HepG2 (cell line): ENCODE results near the gene IGFN1. TPM values are rescaled to one million over a fixed set of nuclear protein-coding genes. Genes with fewer than 3 reads are reported as not detected.

Experiments used
- DBP ChIP-seq: sonication (generic); formaldehyde crosslinking; IDR thresholded peaks from 2 replicates; pipeline ENCODE4 v1.4.0; 2020; ENCODE audit warnings: missing genetic modification reagents; ENCODE audit errors: not compliant biosample characterization
- GATAD2A ChIP-seq: IDR thresholded peaks from 2 replicates; pipeline ENCODE4 v1.6.1; 2016
- HDAC6 ChIP-seq: fragments of 200-600 bp; sonication (generic); IDR thresholded peaks from 2 replicates; pipeline ENCODE4 v1.7.0; 2017; ENCODE audit warnings: mild to moderate bottlenecking, antibody characterized with exemption, low read length, low read depth
- ISL2 ChIP-seq: sonication (generic); formaldehyde crosslinking; IDR thresholded peaks from 2 replicates; pipeline ENCODE4 v1.5.0; 2020; ENCODE audit warnings: missing genetic modification reagents
- JUN ChIP-seq: sonication (generic); formaldehyde crosslinking; IDR thresholded peaks from 2 replicates; pipeline ENCODE4 v1.4.0; 2020; ENCODE audit warnings: mild to moderate bottlenecking, missing genetic modification reagents
- KDM1A ChIP-seq: IDR thresholded peaks from 2 replicates; pipeline ENCODE4 v1.6.1; 2016; ENCODE audit warnings: missing compliant biosample characterization
- MED13 ChIP-seq: sonication (generic); formaldehyde crosslinking; IDR thresholded peaks from 2 replicates; pipeline ENCODE4 v1.5.0; 2020; ENCODE audit warnings: missing genetic modification reagents
- SETDB1 ChIP-seq: sonication (generic); formaldehyde crosslinking; IDR thresholded peaks from 2 replicates; pipeline ENCODE4 v1.5.1; 2020; ENCODE audit warnings: missing genetic modification reagents, mild to moderate bottlenecking, borderline replicate concordance
- TBP ChIP-seq: sonication (generic); formaldehyde crosslinking; IDR thresholded peaks from 2 replicates; pipeline ENCODE4 v1.5.0; 2020; ENCODE audit warnings: missing genetic modification reagents
- ZNF124 ChIP-seq: sonication (generic); formaldehyde crosslinking; IDR thresholded peaks from 2 replicates; pipeline ENCODE4 v1.4.0; 2020; ENCODE audit warnings: missing genetic modification reagents
- ZNF280B ChIP-seq: sonication (generic); formaldehyde crosslinking; IDR thresholded peaks from 2 replicates; pipeline ENCODE4 v1.5.0; 2020; ENCODE audit warnings: missing genetic modification reagents, mild to moderate bottlenecking, borderline replicate concordance
- ZNF589 ChIP-seq: sonication (generic); formaldehyde crosslinking; conservative IDR thresholded peaks from 2 replicates; pipeline ENCODE4 v1.8.0; 2022; ENCODE audit warnings: mild to moderate bottlenecking, moderate library complexity, missing genetic modification reagents
- ZNF619 ChIP-seq: sonication (generic); formaldehyde crosslinking; IDR thresholded peaks from 2 replicates; pipeline ENCODE4 v1.4.0; 2020; ENCODE audit warnings: mild to moderate bottlenecking, missing genetic modification reagents
- ZNF629 ChIP-seq: sonication (generic); formaldehyde crosslinking; conservative IDR thresholded peaks from 2 replicates; pipeline ENCODE4 v1.5.0; 2020; ENCODE audit warnings: missing genetic modification reagents
- ZNF772 ChIP-seq: sonication (generic); formaldehyde crosslinking; IDR thresholded peaks from 2 replicates; pipeline ENCODE4 v1.5.0; 2020; ENCODE audit warnings: mild to moderate bottlenecking, missing genetic modification reagents
- polyA plus RNA-seq, 8 experiments: library from polyadenylated mRNA; depleted of rRNA in 3 of 8; stranded (reverse) in 7 of 8; unstranded in 1 of 8; fragments of >200 nt; fragmentation: Illumina TruSeq in 4 of 8; extraction: Trizol in 4 of 8; gene quantifications; 2 replicates each; pipeline versions ENCODE4 v1.2.1 to v1.2.3, GENCODE V29; 2011 to 2016; ENCODE audit warnings: low read depth in 4 of 8, missing spikeins in 1 of 8, mixed read lengths in 1 of 8; ENCODE audit not compliant: insufficient read depth in 1 of 8
- total RNA-seq, 5 experiments: library from RNA; depleted of rRNA; stranded (reverse); fragments of >200 nt; fragmentation: Illumina TruSeq; extraction: Trizol; gene quantifications; 2 replicates each; pipeline ENCODE4 v1.2.3, GENCODE V29; 2016; ENCODE audit warnings: low read depth in 1 of 5
- TF ChIP-seq, protein P1 (sequence below): IDR thresholded peaks from 2 replicates; pipeline ENCODE4 v1.6.1; 2016; ENCODE audit warnings: missing compliant biosample characterization, missing genetic modification reagents, borderline replicate concordance
- TF ChIP-seq, protein P2 (sequence below): sonication (generic); formaldehyde crosslinking; IDR thresholded peaks from 2 replicates; pipeline ENCODE4 v1.4.0; 2020; ENCODE audit warnings: missing genetic modification reagents
- TF ChIP-seq, protein P3 (sequence below): sonication (generic); formaldehyde crosslinking; IDR thresholded peaks from 2 replicates; pipeline ENCODE4 v1.4.0; 2020; ENCODE audit warnings: mild to moderate bottlenecking, missing genetic modification reagents
- TF ChIP-seq, protein P4 (sequence below): sonication (generic); formaldehyde crosslinking; IDR thresholded peaks from 2 replicates; pipeline ENCODE4 v1.8.1; 2023; ENCODE audit warnings: missing genetic modification reagents, inconsistent platforms, borderline replicate concordance

The IGFN1 gene
- total and polyA plus RNA-seq, 2 of the 13 experiments (the other 11 are each of a cell fraction or from before 2014, with no cell fraction given) = 0.04 to 0.05 TPM

DNA sequence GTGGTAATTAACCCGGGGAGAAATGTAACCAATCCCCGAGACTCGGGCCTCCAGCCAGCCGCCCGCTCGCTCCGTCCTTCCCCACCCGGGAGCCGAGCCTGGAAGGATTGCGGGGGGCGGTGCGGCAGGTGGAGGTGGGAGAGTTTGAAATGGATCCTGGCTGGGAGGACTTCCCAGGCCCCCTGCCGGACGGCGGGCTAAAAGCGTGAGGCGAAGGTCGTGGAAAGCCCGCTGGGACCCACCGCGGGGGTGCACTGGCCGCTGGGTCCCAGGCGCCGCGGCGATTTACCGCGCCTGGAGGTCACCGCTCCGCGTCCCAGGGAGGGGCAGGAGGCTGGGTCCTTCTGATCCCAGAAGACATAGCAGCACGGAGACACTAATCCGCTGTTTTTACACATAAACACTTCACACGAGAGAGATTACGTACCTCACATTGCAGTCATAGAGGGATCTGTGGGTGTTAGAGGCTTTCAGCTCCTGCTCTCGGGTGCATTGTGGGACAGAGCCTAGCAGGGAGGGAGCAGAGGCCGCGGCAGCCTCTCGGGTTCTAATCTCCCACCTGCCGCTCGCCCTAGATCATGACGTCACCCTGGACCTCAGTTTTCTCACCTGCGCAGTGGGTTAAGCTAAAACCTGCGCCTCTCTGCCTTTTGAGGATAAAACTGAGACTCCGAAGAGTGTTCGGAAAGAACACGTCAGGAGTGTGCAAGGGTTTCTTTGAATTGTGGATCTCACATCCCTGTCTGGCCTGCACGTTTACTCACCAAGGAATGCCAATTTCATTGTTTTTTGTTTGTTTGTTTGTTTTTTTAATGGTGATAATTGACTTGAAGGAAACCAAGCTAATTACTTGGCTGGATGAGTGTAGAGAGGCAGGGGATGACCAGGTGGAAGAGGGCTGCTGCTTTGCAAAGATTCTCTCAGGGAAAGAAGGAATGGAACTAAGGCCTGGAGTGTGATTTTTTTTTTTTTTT is 19.3 kb upstream of the IGFN1 start (continued):
- TF ChIP-seq ZNF589 (0 out of 2 replicates have a peak, but pooled peaks have one; percentile 34), ISL2 (CRISPR knock-in tag) (0 out of 2 replicates have a peak, but pooled peaks have one; percentile 14), HDAC6 (no peak), ZNF772 (CRISPR knock-in tag) (peak; percentile 30; the same call in 1 of the 2 replicates), ZNF629 (CRISPR knock-in tag) (peak; percentile 100), GATAD2A (CRISPR knock-in tag) (peak; percentile 32), KDM1A (CRISPR knock-in tag) (peak; percentile 94), MED13 (CRISPR knock-in tag) (0 out of 2 replicates have a peak, but pooled peaks have one; percentile 28), TBP (CRISPR knock-in tag) (no peak), DBP (CRISPR knock-in tag) (peak; percentile 8), ZNF124 (peak; percentile 16; the same call in 1 of the 2 replicates), SETDB1 (CRISPR knock-in tag) (no peak), ZNF619 (CRISPR knock-in tag) (no peak), ZNF280B (CRISPR knock-in tag) (no peak), JUN (peak; percentile 46; the same call in 1 of the 2 replicates)
- TF ChIP-seq, protein P1, sequence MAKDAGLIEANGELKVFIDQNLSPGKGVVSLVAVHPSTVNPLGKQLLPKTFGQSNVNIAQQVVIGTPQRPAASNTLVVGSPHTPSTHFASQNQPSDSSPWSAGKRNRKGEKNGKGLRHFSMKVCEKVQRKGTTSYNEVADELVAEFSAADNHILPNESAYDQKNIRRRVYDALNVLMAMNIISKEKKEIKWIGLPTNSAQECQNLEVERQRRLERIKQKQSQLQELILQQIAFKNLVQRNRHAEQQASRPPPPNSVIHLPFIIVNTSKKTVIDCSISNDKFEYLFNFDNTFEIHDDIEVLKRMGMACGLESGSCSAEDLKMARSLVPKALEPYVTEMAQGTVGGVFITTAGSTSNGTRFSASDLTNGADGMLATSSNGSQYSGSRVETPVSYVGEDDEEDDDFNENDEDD = 0 out of 2 replicates have a peak, but pooled peaks have one; percentile 39
- TF ChIP-seq, protein P2, sequence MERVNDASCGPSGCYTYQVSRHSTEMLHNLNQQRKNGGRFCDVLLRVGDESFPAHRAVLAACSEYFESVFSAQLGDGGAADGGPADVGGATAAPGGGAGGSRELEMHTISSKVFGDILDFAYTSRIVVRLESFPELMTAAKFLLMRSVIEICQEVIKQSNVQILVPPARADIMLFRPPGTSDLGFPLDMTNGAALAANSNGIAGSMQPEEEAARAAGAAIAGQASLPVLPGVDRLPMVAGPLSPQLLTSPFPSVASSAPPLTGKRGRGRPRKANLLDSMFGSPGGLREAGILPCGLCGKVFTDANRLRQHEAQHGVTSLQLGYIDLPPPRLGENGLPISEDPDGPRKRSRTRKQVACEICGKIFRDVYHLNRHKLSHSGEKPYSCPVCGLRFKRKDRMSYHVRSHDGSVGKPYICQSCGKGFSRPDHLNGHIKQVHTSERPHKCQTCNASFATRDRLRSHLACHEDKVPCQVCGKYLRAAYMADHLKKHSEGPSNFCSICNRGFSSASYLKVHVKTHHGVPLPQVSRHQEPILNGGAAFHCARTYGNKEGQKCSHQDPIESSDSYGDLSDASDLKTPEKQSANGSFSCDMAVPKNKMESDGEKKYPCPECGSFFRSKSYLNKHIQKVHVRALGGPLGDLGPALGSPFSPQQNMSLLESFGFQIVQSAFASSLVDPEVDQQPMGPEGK (CRISPR knock-in tag) = peak; percentile 56
- TF ChIP-seq, protein P3, sequence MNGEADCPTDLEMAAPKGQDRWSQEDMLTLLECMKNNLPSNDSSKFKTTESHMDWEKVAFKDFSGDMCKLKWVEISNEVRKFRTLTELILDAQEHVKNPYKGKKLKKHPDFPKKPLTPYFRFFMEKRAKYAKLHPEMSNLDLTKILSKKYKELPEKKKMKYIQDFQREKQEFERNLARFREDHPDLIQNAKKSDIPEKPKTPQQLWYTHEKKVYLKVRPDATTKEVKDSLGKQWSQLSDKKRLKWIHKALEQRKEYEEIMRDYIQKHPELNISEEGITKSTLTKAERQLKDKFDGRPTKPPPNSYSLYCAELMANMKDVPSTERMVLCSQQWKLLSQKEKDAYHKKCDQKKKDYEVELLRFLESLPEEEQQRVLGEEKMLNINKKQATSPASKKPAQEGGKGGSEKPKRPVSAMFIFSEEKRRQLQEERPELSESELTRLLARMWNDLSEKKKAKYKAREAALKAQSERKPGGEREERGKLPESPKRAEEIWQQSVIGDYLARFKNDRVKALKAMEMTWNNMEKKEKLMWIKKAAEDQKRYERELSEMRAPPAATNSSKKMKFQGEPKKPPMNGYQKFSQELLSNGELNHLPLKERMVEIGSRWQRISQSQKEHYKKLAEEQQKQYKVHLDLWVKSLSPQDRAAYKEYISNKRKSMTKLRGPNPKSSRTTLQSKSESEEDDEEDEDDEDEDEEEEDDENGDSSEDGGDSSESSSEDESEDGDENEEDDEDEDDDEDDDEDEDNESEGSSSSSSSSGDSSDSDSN (CRISPR knock-in tag) = peak; percentile 83
- TF ChIP-seq, protein P4, sequence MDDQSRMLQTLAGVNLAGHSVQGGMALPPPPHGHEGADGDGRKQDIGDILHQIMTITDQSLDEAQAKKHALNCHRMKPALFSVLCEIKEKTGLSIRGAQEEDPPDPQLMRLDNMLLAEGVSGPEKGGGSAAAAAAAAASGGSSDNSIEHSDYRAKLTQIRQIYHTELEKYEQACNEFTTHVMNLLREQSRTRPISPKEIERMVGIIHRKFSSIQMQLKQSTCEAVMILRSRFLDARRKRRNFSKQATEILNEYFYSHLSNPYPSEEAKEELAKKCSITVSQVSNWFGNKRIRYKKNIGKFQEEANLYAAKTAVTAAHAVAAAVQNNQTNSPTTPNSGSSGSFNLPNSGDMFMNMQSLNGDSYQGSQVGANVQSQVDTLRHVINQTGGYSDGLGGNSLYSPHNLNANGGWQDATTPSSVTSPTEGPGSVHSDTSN (CRISPR knock-in tag) = no peak
